HG03565 (cell line): Measurements from ENCODE around the gene CADM2.
"Not testable (repeated sequence)": the region's sequence is repeated elsewhere in the genome, so short reads cannot be mapped to it uniquely, and the experiment has no call there.

Experiments
- ATAC-seq: cut with Tn5 transposase; IDR thresholded peaks from one replicate; pipeline ENCODE4 v1.9.1; 2021; ENCODE audit warnings: mild to moderate bottlenecking, moderate library complexity; ENCODE audit not compliant: unreplicated experiment

The CADM2 gene

GRCh38 chr3:84958495-84959469, at the start of gene CADM2:
CADM2 (plus strand) TSS chr3:84958989.
- peak; percentile 90 for ATAC-seq

- ATAC-seq, result not testable (repeated sequence)
These were observed 40.2 kb upstream of the CADM2 start for GRCh38 chr3:84918592-84918991.

GRCh38 chr3:84922682-84923081, 36.1 kb upstream of the CADM2 start:
- ATAC-seq, result no peak

GRCh38 chr3:84925571-84925970, 33.2 kb upstream of the CADM2 start:
- ATAC-seq, result no peak

GRCh38 chr3:84943379-84943778, 15.4 kb upstream of the CADM2 start:
- ATAC-seq, result no peak

GRCh38 chr3:84946240-84946639, 12.5 kb upstream of the CADM2 start:
- ATAC-seq, result no peak

- ATAC-seq, result no peak
These were observed 882 bp downstream of the CADM2 start for GRCh38 chr3:84959470-84960271.

GRCh38 chr3:84960581-84960980, 1.8 kb downstream of the CADM2 start:
- ATAC-seq, result no peak

- ATAC-seq, result no peak
These were observed 2.2 kb downstream of the CADM2 start for GRCh38 chr3:84961011-84961410.

GRCh38 chr3:84961521-84962255, 2.9 kb downstream of the CADM2 start:
- no peak for ATAC-seq

- no peak for ATAC-seq
These were observed 3.6 kb downstream of the CADM2 start for GRCh38 chr3:84962415-84962814.

- ATAC-seq, result no peak
These were observed 4.3 kb downstream of the CADM2 start for GRCh38 chr3:84963137-84963536.

GRCh38 chr3:84965141-84965540, 6.4 kb downstream of the CADM2 start:
- ATAC-seq, result no peak

GRCh38 chr3:84967767-84968581, 9.2 kb downstream of the CADM2 start:
- no peak for ATAC-seq

- no peak for ATAC-seq
These were observed 10.0 kb downstream of the CADM2 start for GRCh38 chr3:84968701-84969235.

- ATAC-seq, result no peak
These were observed 15.6 kb downstream of the CADM2 start for GRCh38 chr3:84974347-84974746.

- ATAC-seq, result no peak
These were observed 18.2 kb downstream of the CADM2 start for GRCh38 chr3:84977021-84977420.

- no peak for ATAC-seq
These were observed 20.1 kb downstream of the CADM2 start for GRCh38 chr3:84978843-84979242.

GRCh38 chr3:84980011-84980410, 21.2 kb downstream of the CADM2 start:
- no peak for ATAC-seq

- no peak for ATAC-seq
These were observed 21.7 kb downstream of the CADM2 start for GRCh38 chr3:84980456-84980855.
